A549 (cell line): ENCODE measurements around the gene GIN1. TPM values are rescaled to one million over a fixed set of nuclear protein-coding genes. Genes with fewer than 3 reads are reported as not detected.
"Not testable (repeated sequence)": the region's sequence is repeated elsewhere in the genome, so short reads cannot be mapped to it uniquely, and the experiment has no call there.

Source experiments
- ATAC-seq, 2 experiments: fragments of 200-7000 bp in 1 of 2; fragments of >200 bp in 1 of 2; cut with Nextera tagmentation in 1 of 2; cut with Tn5 transposase in 1 of 2; 3 replicates each; pipeline versions ENCODE4 v1.8.0 to v1.9.1; 2018 to 2020; ENCODE audit warnings: mild to moderate bottlenecking in 1 of 2, moderate library complexity in 1 of 2
- CTCF ChIA-PET: fragments of 300-600 bp; sonication (Branson Sonifier 250); formaldehyde crosslinking; extraction: SDS; loops from one replicate; lab custom pipeline; 2021; ENCODE audit warnings: antibody characterized with exemption, inconsistent platforms; lab: Yijun Ruan, JAX
- POLR2A ChIA-PET: fragments of 350-600 bp; formaldehyde crosslinking; extraction: SDS; loops from one replicate; lab custom pipeline; 2021; ENCODE audit warnings: antibody characterized with exemption, inconsistent platforms; lab: Yijun Ruan, JAX
- DNase-seq, 2 experiments: peaks; one replicate each; pipeline versions ENCODE4 v3.0.0 to v3.0.0-alpha.2; 2011 to 2016; ENCODE audit warnings: low read depth in 1 of 2, low spot score in 1 of 2
- FAIRE-seq: peaks from 2 replicates; lab custom pipeline; 2011; peaks lifted over from hg19 to GRCh38; lab: Jason Lieb, UNC
- H3K27ac ChIP-seq, 2 experiments: fragments of >200 bp; sonication (Bioruptor Twin); formaldehyde crosslinking; 3 replicates each; pipeline ENCODE4 v1.5.1; 2016 to 2017
- H3K4me1 ChIP-seq: fragments of >200 bp; sonication (Bioruptor Twin); formaldehyde crosslinking; 3 replicates; pipeline ENCODE4 v1.6.1; 2016
- H3K4me2 ChIP-seq: fragments of >200 bp; sonication (Bioruptor Twin); formaldehyde crosslinking; 3 replicates; pipeline ENCODE4 v1.6.1; 2016
- H3K4me3 ChIP-seq: fragments of >200 bp; sonication (Bioruptor Twin); formaldehyde crosslinking; 3 replicates; pipeline ENCODE4 v1.5.1; 2016
- H3K9me3 ChIP-seq: fragments of >200 bp; sonication (Bioruptor Twin); formaldehyde crosslinking; 3 replicates; pipeline ENCODE4 v1.6.1; 2016
- BHLHE40 ChIP-seq: IDR thresholded peaks from 2 replicates; pipeline ENCODE4 v1.6.1; 2012; ENCODE audit warnings: low read depth, low read length, inconsistent platforms
- EP300 ChIP-seq, 2 experiments: fragments of >200 bp; sonication (Bioruptor Twin); formaldehyde crosslinking; IDR thresholded peaks; 2 replicates in 1 of 2; 3 replicates in 1 of 2; pipeline ENCODE4 v1.6.1; 2016 to 2017
- FOXS1 ChIP-seq: fragments of 250-450 bp; sonication (Bioruptor Pico); IDR thresholded peaks from 2 replicates; pipeline ENCODE4 v1.5.0; 2020; ENCODE audit warnings: mild to moderate bottlenecking, moderate library complexity
- GATA3 ChIP-seq: IDR thresholded peaks from 2 replicates; pipeline ENCODE4 v1.6.1; 2012; ENCODE audit warnings: borderline replicate concordance
- HEYL ChIP-seq: fragments of 250-450 bp; sonication (Bioruptor Pico); IDR thresholded peaks from 2 replicates; pipeline ENCODE4 v1.8.0; 2021; ENCODE audit warnings: mild to moderate bottlenecking, moderate library complexity
- HOXB13 ChIP-seq: fragments of 250-450 bp; sonication (Bioruptor Pico); IDR thresholded peaks from 2 replicates; pipeline ENCODE4 v1.5.0; 2020; ENCODE audit warnings: low read depth, mild to moderate bottlenecking, moderate library complexity
- JUNB ChIP-seq: fragments of >200 bp; sonication (Bioruptor Twin); formaldehyde crosslinking; IDR thresholded peaks from 2 replicates; pipeline ENCODE4 v1.6.1; 2016
- MAFK ChIP-seq: fragments of 450-650 bp; IDR thresholded peaks from 2 replicates; pipeline ENCODE4 v1.6.1; 2014; ENCODE audit not compliant: partially characterized antibody
- MAZ ChIP-seq: fragments of 150-350 bp; IDR thresholded peaks from 2 replicates; pipeline ENCODE4 v1.6.1; 2014; ENCODE audit warnings: antibody characterized with exemption, low read depth, low read length, borderline replicate concordance
- NR3C1 ChIP-seq: fragments of >200 bp; sonication (Bioruptor Twin); formaldehyde crosslinking; IDR thresholded peaks from 3 replicates; pipeline ENCODE4 v1.6.1; 2017
- POLR2A ChIP-seq: IDR thresholded peaks from 2 replicates; pipeline ENCODE4 v1.6.1; 2012; ENCODE audit warnings: mild to moderate bottlenecking, low read length
- RFX5 ChIP-seq: fragments of 450-650 bp; IDR thresholded peaks from 2 replicates; pipeline ENCODE4 v1.7.1; 2014; ENCODE audit warnings: antibody characterized with exemption, mild to moderate bottlenecking, moderate library complexity
- WGBS: methylation state at CpG from one replicate; pipeline ENCODE4 v1.1.6; 2017; ENCODE audit errors: missing lambda C conversion rate; 5-methylcytosine and 5-hydroxymethylcytosine counted together
- polyA plus RNA-seq, 4 experiments: library from polyadenylated mRNA; depleted of rRNA in 3 of 4; stranded (reverse); fragments of >200 nt; fragmentation: RNase III in 1 of 4; extraction: RNeasy Plus Mini Kit Qiagen cat#74134 plus additional on column Dnase treatment in 1 of 4; gene quantifications; 2 replicates in 3 of 4; 3 replicates in 1 of 4; pipeline ENCODE4 v1.2.3, GENCODE V29; 2011 to 2017
- TF ChIP-seq, protein P1 (sequence below): IDR thresholded peaks from 2 replicates; pipeline ENCODE4 v1.6.1; 2012; ENCODE audit warnings: low read depth, borderline replicate concordance
- TF ChIP-seq, protein P2 (sequence below): fragments of 250-450 bp; sonication (Bioruptor Pico); IDR thresholded peaks from 2 replicates; pipeline ENCODE4 v1.5.0; 2020; ENCODE audit warnings: low read depth, mild to moderate bottlenecking, moderate library complexity
- TF ChIP-seq, protein P3 (sequence below): fragments of >200 bp; sonication (Bioruptor Twin); formaldehyde crosslinking; IDR thresholded peaks from 2 replicates; pipeline ENCODE4 v1.6.1; 2016
- TF ChIP-seq, protein P4 (sequence below): fragments of 200-600 bp; sonication (generic); IDR thresholded peaks from 2 replicates; pipeline ENCODE4 v1.6.1; 2016; ENCODE audit warnings: antibody characterized with exemption, mild to moderate bottlenecking, moderate library complexity
- TF ChIP-seq, protein P5 (sequence below): IDR thresholded peaks from 2 replicates; pipeline ENCODE4 v1.6.1; 2012
- TF ChIP-seq, protein P6 (sequence below): fragments of 250-450 bp; sonication (Bioruptor Pico); IDR thresholded peaks from 2 replicates; pipeline ENCODE4 v1.5.0; 2021; ENCODE audit warnings: mild to moderate bottlenecking, moderate library complexity, borderline replicate concordance

GIN1 gene
- polyA plus RNA-seq, 2 of the 4 experiments (the other 2 are of a cell fraction) = 7.9 to 13.5 TPM

DNA sequence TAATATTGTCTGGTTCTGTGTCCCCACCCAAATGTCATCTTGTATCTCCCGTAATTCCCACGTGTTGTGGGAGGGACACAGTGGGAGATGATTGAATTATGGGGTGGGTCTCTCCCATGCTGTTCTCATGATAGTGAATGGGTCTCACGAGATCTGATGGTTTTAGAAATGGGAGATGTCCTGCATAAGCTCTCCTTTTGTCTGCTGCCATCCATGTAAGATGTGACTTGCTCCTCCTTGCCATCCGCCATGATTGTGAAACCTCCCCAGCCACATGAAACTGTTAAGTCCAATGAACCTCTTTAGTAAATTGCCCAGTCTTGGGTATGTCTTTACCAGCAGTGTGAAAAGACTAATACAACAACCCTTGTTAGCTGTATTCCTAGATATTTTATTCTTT, 44.5 kb downstream of the GIN1 start:
- no peak for ATAC-seq
- no peak for TF ChIP-seq RFX5

DNA sequence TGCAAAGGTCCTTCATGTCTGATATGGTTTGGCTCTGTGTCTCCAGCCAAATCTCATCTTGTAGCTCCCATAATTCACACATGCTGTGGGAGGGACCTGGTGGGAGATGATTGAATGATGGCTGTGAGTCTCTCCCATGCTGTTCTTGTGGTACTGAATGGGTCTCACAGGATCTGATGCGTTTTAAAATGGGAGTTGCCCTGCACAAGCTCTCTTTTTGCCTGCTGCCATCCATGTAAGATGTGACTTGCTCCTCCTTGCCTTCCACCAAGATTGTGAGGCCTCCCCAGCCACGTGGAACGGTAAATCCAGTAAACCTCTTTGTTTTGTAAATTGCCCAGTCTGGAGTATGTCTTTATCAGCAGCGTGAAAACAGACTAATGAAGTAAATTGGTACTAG, 46.4 kb downstream of the GIN1 start:
- H3K4me1 ChIP-seq, POLR2A ChIA-PET, H3K4me3 ChIP-seq, H3K27ac ChIP-seq, H3K4me2 ChIP-seq, FAIRE-seq, ATAC-seq, DNase-seq, CTCF ChIA-PET: not testable (repeated sequence)
- WGBS = 2% methylated on average over 4 of the region's 4 CpGs
- peaks cover 25% of the 10 kb centered on the region for H3K9me3 ChIP-seq

More for the DNA sequence above, 44.5 kb downstream of the GIN1 start:
- Histone ChIP-seq H3K4me1 (no peaks in the 10 kb centered on the region), H3K27ac (no peak overlapping the region), H3K4me3 (no peak overlapping the region), H3K4me2 (no peak overlapping the region), H3K9me3 (peaks cover 42% of the 10 kb centered on the region)
- DNase-seq = no peak
- FAIRE-seq = no peak
- POLR2A ChIA-PET = no interaction called here
- WGBS = 27% methylated on average over 4 of the region's 4 CpGs
- CTCF ChIA-PET = no interaction called here

DNA sequence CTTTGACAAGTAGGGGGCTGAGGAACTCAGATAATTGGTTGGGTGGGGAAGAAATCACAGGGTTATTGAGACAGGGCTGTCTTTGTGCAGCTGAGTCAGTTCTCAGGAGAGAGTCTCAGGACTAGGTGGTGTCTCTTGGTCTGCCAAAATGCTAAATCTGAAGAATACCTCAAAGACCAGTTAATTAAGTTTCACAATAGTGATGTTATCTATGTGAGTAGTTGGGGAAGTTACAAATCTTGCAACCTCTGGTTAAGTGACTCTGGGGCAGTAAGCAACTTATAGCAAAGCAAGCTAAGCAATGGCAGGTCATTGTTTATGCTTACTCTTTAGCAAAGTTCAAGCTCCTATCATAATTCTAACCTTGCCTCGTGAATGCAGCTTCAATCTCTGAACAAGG, 53.6 kb downstream of the GIN1 start:
- Histone ChIP-seq H3K4me1 (no peaks in the 10 kb centered on the region), H3K9me3 (no peaks in the 10 kb centered on the region), H3K27ac (no peak overlapping the region), H3K4me3 (no peak overlapping the region), H3K4me2 (no peak overlapping the region)
- DNase-seq (no peak), ATAC-seq (no peak), FAIRE-seq (no peak)
- TF ChIP-seq, protein P1, sequence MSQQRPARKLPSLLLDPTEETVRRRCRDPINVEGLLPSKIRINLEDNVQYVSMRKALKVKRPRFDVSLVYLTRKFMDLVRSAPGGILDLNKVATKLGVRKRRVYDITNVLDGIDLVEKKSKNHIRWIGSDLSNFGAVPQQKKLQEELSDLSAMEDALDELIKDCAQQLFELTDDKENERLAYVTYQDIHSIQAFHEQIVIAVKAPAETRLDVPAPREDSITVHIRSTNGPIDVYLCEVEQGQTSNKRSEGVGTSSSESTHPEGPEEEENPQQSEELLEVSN = no peak
- no peak for TF ChIP-seq BHLHE40
- WGBS = 4% methylated on average over 1 of the region's 1 CpG
- ChIA-PET POLR2A (no interaction called here), CTCF (no interaction called here)

DNA sequence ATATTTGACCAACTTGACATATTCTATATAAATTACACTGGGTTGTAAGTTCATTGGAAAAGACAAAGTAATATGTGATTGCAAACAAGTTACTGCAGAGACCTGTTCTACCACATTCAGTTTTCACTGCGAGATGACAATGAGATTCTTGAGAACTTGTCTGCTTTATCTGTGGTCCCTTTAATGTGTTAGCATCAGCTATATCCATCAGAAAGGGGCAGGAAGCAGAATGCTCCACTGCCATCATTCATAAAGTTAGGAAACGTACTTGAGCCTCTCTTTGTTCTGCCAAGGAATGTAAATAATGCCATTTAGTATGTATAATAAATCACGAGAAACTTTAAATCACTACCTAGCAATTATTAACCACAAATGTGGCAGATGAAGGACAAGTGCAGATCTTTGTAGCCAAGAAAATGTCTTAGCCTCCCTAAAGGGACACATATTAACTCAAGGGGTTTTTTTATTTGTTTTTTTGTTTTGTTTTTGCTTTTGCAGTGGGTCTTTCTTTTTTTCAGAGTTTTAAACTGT, 59.4 kb downstream of the GIN1 start:
- FAIRE-seq = no peak
- Histone ChIP-seq H3K9me3 (no peaks in the 10 kb centered on the region), H3K4me2 (peak overlapping the region; percentile 13; the same call in 1 of the 3 replicates), H3K4me3 (no peak overlapping the region), H3K27ac (no peak overlapping the region), H3K4me1 (0 out of 3 replicates have a peak, but pooled peaks cover 4% of the 10 kb centered on the region)
- DNase-seq = no peak
- POLR2A ChIA-PET = no interaction called here
- 4% methylated on average over 3 of the region's 3 CpGs for WGBS
- TF ChIP-seq, protein P2, sequence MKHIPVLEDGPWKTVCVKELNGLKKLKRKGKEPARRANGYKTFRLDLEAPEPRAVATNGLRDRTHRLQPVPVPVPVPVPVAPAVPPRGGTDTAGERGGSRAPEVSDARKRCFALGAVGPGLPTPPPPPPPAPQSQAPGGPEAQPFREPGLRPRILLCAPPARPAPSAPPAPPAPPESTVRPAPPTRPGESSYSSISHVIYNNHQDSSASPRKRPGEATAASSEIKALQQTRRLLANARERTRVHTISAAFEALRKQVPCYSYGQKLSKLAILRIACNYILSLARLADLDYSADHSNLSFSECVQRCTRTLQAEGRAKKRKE (CRISPR knock-in tag) = no peak
- no peak for TF ChIP-seq POLR2A
- no peak for TF ChIP-seq EP300 (IDR thresholded peaks at IDR 0.05)
- TF ChIP-seq NR3C1 = no peak
- TF ChIP-seq, protein P3, sequence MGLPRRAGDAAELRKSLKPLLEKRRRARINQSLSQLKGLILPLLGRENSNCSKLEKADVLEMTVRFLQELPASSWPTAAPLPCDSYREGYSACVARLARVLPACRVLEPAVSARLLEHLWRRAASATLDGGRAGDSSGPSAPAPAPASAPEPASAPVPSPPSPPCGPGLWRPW = no peak
- no peak for TF ChIP-seq GATA3
- TF ChIP-seq, protein P4, sequence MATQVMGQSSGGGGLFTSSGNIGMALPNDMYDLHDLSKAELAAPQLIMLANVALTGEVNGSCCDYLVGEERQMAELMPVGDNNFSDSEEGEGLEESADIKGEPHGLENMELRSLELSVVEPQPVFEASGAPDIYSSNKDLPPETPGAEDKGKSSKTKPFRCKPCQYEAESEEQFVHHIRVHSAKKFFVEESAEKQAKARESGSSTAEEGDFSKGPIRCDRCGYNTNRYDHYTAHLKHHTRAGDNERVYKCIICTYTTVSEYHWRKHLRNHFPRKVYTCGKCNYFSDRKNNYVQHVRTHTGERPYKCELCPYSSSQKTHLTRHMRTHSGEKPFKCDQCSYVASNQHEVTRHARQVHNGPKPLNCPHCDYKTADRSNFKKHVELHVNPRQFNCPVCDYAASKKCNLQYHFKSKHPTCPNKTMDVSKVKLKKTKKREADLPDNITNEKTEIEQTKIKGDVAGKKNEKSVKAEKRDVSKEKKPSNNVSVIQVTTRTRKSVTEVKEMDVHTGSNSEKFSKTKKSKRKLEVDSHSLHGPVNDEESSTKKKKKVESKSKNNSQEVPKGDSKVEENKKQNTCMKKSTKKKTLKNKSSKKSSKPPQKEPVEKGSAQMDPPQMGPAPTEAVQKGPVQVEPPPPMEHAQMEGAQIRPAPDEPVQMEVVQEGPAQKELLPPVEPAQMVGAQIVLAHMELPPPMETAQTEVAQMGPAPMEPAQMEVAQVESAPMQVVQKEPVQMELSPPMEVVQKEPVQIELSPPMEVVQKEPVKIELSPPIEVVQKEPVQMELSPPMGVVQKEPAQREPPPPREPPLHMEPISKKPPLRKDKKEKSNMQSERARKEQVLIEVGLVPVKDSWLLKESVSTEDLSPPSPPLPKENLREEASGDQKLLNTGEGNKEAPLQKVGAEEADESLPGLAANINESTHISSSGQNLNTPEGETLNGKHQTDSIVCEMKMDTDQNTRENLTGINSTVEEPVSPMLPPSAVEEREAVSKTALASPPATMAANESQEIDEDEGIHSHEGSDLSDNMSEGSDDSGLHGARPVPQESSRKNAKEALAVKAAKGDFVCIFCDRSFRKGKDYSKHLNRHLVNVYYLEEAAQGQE = no peak
- TF ChIP-seq, protein P5, sequence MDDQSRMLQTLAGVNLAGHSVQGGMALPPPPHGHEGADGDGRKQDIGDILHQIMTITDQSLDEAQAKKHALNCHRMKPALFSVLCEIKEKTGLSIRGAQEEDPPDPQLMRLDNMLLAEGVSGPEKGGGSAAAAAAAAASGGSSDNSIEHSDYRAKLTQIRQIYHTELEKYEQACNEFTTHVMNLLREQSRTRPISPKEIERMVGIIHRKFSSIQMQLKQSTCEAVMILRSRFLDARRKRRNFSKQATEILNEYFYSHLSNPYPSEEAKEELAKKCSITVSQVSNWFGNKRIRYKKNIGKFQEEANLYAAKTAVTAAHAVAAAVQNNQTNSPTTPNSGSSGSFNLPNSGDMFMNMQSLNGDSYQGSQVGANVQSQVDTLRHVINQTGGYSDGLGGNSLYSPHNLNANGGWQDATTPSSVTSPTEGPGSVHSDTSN = no peak
- TF ChIP-seq FOXS1 = no peak
- TF ChIP-seq, protein P6, sequence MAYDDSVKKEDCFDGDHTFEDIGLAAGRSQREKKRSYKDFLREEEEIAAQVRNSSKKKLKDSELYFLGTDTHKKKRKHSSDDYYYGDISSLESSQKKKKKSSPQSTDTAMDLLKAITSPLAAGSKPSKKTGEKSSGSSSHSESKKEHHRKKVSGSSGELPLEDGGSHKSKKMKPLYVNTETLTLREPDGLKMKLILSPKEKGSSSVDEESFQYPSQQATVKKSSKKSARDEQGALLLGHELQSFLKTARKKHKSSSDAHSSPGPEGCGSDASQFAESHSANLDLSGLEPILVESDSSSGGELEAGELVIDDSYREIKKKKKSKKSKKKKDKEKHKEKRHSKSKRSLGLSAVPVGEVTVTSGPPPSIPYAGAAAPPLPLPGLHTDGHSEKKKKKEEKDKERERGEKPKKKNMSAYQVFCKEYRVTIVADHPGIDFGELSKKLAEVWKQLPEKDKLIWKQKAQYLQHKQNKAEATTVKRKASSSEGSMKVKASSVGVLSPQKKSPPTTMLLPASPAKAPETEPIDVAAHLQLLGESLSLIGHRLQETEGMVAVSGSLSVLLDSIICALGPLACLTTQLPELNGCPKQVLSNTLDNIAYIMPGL (CRISPR knock-in tag) = no peak
- no peak for TF ChIP-seq HOXB13 (CRISPR knock-in tag)
- no peak for TF ChIP-seq MAFK
- no peak for TF ChIP-seq HEYL (CRISPR knock-in tag)
- TF ChIP-seq MAZ = no peak
- TF ChIP-seq JUNB = no peak
- no peak for ATAC-seq
- CTCF ChIA-PET = no interaction called here
